ENCODE results near the gene COL6A3. TPM values are rescaled to one million over a fixed set of nuclear protein-coding genes. Genes with fewer than 3 reads are reported as not detected.

The COL6A3 gene
- total and polyA plus RNA-seq, 2 of the 13 experiments (the other 11 are each of a cell fraction or from before 2014, with no cell fraction given), result 0.03 TPM; not detected in 1

GRCh38 chr2:237295889-237296480 lies 118.0 kb downstream of the COL6A3 start (continued):
- TF ChIP-seq ZNF24 (IDR thresholded peaks at IDR 0.05) (no peak), CEBPG (CRISPR knock-in tag; IDR thresholded peaks at IDR 0.05) (no peak), RBM39 (IDR thresholded peaks at IDR 0.05; ENCODE audit: low read depth, low read length, poor library complexity, severe bottlenecking) (no peak)

- 58% methylated on average over 1 of the region's 1 CpG for WGBS (ENCODE audit: low lambda C conversion rate)
- ChIA-PET CTCF (ENCODE audit: low intra/inter-chr PET ratio, low total read pairs) (no interaction called here), POLR2A (no interaction called here)
- FAIRE-seq, result no peak
- no peaks in the 10 kb centered on the region for H3K79me2 ChIP-seq (ENCODE audit: insufficient read depth, low read length)
- H3K9me3 ChIP-seq (ENCODE audit: low read length), result no peaks in the 10 kb centered on the region
- no peak overlapping the region for H3K4me2 ChIP-seq (ENCODE audit: low read depth, low read length)
- H3K9ac ChIP-seq (ENCODE audit: insufficient read depth, low read depth, low read length), result no peak overlapping the region
- DNase-seq (ENCODE audit: low spot score), result no peak
- H3K36me3 ChIP-seq (replicated peaks in 1 of 2; ENCODE audit: control insufficient read depth in 1 of 2, insufficient read depth in 2 of 2, low read length in 2 of 2), result no peaks in the 10 kb centered on the region
- in situ Hi-C loops (cut with HindIII; ENCODE audit: extremely low pct_ligation_motif_present, low pct_unique_long_range_greater_than_20kb), result no loop called here
- no peak overlapping the region for H2AFZ ChIP-seq (ENCODE audit: low read length)
- TF ChIP-seq ZNF891 (CRISPR knock-in tag; IDR thresholded peaks at IDR 0.05) (no peak), ZNF597 (CRISPR knock-in tag; IDR thresholded peaks at IDR 0.05) (no peak), ELF3 (CRISPR knock-in tag; IDR thresholded peaks at IDR 0.05) (no peak), ZSCAN29 (CRISPR knock-in tag; conservative IDR thresholded peaks at IDR 0.05) (no peak), SYNCRIP (IDR thresholded peaks at IDR 0.05; ENCODE audit: insufficient read depth, low read depth, low read length) (no peak), ZNF543 (CRISPR knock-in tag; IDR thresholded peaks at IDR 0.05) (no peak), ZBTB20 (CRISPR knock-in tag; IDR thresholded peaks at IDR 0.05; ENCODE audit: borderline replicate concordance, low read depth) (no peak), GMEB1 (CRISPR knock-in tag; IDR thresholded peaks at IDR 0.05; ENCODE audit: borderline replicate concordance) (no peak)
- TF ChIP-seq, protein P1, sequence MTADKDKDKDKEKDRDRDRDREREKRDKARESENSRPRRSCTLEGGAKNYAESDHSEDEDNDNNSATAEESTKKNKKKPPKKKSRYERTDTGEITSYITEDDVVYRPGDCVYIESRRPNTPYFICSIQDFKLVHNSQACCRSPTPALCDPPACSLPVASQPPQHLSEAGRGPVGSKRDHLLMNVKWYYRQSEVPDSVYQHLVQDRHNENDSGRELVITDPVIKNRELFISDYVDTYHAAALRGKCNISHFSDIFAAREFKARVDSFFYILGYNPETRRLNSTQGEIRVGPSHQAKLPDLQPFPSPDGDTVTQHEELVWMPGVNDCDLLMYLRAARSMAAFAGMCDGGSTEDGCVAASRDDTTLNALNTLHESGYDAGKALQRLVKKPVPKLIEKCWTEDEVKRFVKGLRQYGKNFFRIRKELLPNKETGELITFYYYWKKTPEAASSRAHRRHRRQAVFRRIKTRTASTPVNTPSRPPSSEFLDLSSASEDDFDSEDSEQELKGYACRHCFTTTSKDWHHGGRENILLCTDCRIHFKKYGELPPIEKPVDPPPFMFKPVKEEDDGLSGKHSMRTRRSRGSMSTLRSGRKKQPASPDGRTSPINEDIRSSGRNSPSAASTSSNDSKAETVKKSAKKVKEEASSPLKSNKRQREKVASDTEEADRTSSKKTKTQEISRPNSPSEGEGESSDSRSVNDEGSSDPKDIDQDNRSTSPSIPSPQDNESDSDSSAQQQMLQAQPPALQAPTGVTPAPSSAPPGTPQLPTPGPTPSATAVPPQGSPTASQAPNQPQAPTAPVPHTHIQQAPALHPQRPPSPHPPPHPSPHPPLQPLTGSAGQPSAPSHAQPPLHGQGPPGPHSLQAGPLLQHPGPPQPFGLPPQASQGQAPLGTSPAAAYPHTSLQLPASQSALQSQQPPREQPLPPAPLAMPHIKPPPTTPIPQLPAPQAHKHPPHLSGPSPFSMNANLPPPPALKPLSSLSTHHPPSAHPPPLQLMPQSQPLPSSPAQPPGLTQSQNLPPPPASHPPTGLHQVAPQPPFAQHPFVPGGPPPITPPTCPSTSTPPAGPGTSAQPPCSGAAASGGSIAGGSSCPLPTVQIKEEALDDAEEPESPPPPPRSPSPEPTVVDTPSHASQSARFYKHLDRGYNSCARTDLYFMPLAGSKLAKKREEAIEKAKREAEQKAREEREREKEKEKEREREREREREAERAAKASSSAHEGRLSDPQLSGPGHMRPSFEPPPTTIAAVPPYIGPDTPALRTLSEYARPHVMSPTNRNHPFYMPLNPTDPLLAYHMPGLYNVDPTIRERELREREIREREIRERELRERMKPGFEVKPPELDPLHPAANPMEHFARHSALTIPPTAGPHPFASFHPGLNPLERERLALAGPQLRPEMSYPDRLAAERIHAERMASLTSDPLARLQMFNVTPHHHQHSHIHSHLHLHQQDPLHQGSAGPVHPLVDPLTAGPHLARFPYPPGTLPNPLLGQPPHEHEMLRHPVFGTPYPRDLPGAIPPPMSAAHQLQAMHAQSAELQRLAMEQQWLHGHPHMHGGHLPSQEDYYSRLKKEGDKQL (CRISPR knock-in tag; IDR thresholded peaks at IDR 0.05; ENCODE audit: low read depth), result no peak
- H4K20me1 ChIP-seq (ENCODE audit: insufficient read depth, low read length), result no peaks in the 10 kb centered on the region
- H3K27me3 ChIP-seq (ENCODE audit: control insufficient read depth in 1 of 2, insufficient read depth in 2 of 2, low read length in 2 of 2), result peaks cover 0 to 19% of the 10 kb centered on the region in 2 experiments; a peak in 4 of 5 replicates
- H3K4me1 ChIP-seq (ENCODE audit: insufficient read depth, low read length), result peaks cover 17% of the 10 kb centered on the region
- H3K27ac ChIP-seq (ENCODE audit: extremely low read length, insufficient read depth, low read length), result no peak overlapping the region
- no TSS peak for BruUV-seq (replicated peaks)
- ATAC-seq, result no peak
- intact Hi-C loops (cut with micrococcal nuclease; ENCODE audit: unreplicated experiment), result no loop called here
- H3K4me3 ChIP-seq (replicated peaks in 1 of 3; ENCODE audit: insufficient read depth in 1 of 3, low read depth in 2 of 3, low read length in 3 of 3), result no peak overlapping the region
Measured at GRCh38 chr2:237294460-237294859, 119.5 kb downstream of the COL6A3 start.

All from HepG2 (cell line).